Panc1 (cell line): ENCODE results near the gene CALB2.

Source experiments
- CTCF ChIP-seq: fragments of 450-650 bp; IDR thresholded peaks from 2 replicates; pipeline ENCODE4 v1.5.1; 2017; ENCODE audit warnings: mild to moderate bottlenecking
- REST ChIP-seq, 2 experiments: IDR thresholded peaks; 2 replicates each; pipeline ENCODE4 v1.6.1; 2011 to 2012; ENCODE audit warnings: low read depth in 2 of 2, control low read depth in 1 of 2, low read length in 1 of 2, mild to moderate bottlenecking in 1 of 2, moderate library complexity in 1 of 2; ENCODE audit not compliant: insufficient read depth in 1 of 2
- TCF7L2 ChIP-seq: IDR thresholded peaks from 2 replicates; pipeline ENCODE4 v1.6.1; 2011; ENCODE audit warnings: mild to moderate bottlenecking, low read depth, low read length, inconsistent platforms

GRCh38 chr16:71423016-71423415 lies 64.5 kb downstream of the CALB2 start:
- TF ChIP-seq CTCF (no peak), TCF7L2 (no peak), REST (IDR thresholded peaks at IDR 0.05; ENCODE audit: insufficient read depth in 1 of 2, low read depth in 2 of 2, low read length in 1 of 2) (no peak)
